A673 (cell line): ENCODE measurements around the gene LPA.
"Not testable (repeated sequence)": the region's sequence is repeated elsewhere in the genome, so short reads cannot be mapped to it uniquely, and the experiment has no call there.

Experiments used
- CTCF ChIP-seq: fragments of 300-800, 200-600 bp; sonication (generic); conservative IDR thresholded peaks from 2 replicates; pipeline ENCODE4 v1.5.1; 2017; ENCODE audit warnings: low read depth, mild to moderate bottlenecking, antibody characterized with exemption, low read length, moderate library complexity, mixed read lengths
- EZH2 ChIP-seq: fragments of 200-600 bp; sonication (generic); IDR thresholded peaks from 2 replicates; pipeline ENCODE4 v1.6.1; 2017; ENCODE audit warnings: borderline replicate concordance, low read depth, mild to moderate bottlenecking, mixed read lengths, antibody characterized with exemption, low read length; ENCODE audit not compliant: poor library complexity, severe bottlenecking

GRCh38 chr6:160695622-160696021, 31.5 kb upstream of the LPA start:
- not testable (repeated sequence) for TF ChIP-seq CTCF, EZH2
